ENCODE measurements around the gene MFN2. TPM values are rescaled to one million over a fixed set of nuclear protein-coding genes. Genes with fewer than 3 reads are reported as not detected.
"Not testable (repeated sequence)": the region's sequence is repeated elsewhere in the genome, so short reads cannot be mapped to it uniquely, and the experiment has no call there.

Gene MFN2
- total and polyA plus RNA-seq, 9 donors, result 27.8 to 77.0 (median 55.8) TPM

GRCh38 chr1:12003762-12004161 lies 23.5 kb downstream of the MFN2 start:
- Histone ChIP-seq H3K27me3 (no peaks in the 10 kb centered on the region), H3K4me1 (ENCODE audit: insufficient read depth) (no peaks in the 10 kb centered on the region), H3K27ac (no peak overlapping the region), H3K9me3 (no peaks in the 10 kb centered on the region), H3K4me3 (no peak overlapping the region), H3K36me3 (no peaks in the 10 kb centered on the region)
- intact Hi-C loops (cut with DNase I), result no loop called here
- DNase-seq, result no peak
- TF ChIP-seq POLR2A (IDR thresholded peaks at IDR 0.05), result no peak
- TF ChIP-seq CTCF (IDR thresholded peaks at IDR 0.05), result no peak
- no peak for TF ChIP-seq EP300 (IDR thresholded peaks at IDR 0.05)
- 80 to 84% (median 83%) methylated on average over 12 of the region's 12 CpGs for WGBS, 3 donors

- intact Hi-C loops (cut with DNase I), result no loop called here
- no peak overlapping the region for H3K27ac ChIP-seq
- no peaks in the 10 kb centered on the region for H3K9me3 ChIP-seq
- WGBS, 3 donors, result 75 to 90% (median 82%) methylated on average over 9 of the region's 9 CpGs
- no peaks in the 10 kb centered on the region for H3K36me3 ChIP-seq
- no peak for TF ChIP-seq EP300 (IDR thresholded peaks at IDR 0.05)
- no peak for TF ChIP-seq CTCF (IDR thresholded peaks at IDR 0.05)
- TF ChIP-seq POLR2A (IDR thresholded peaks at IDR 0.05), result no peak
- no peak for DNase-seq
- H3K27me3 ChIP-seq, result no peaks in the 10 kb centered on the region
- no peaks in the 10 kb centered on the region for H3K4me1 ChIP-seq (ENCODE audit: insufficient read depth)
- H3K4me3 ChIP-seq, result no peak overlapping the region
These were observed 25.4 kb downstream of the MFN2 start for GRCh38 chr1:12005488-12006166.

GRCh38 chr1:12006167-12006921 lies 26.1 kb downstream of the MFN2 start:
- Histone ChIP-seq H3K4me1 (ENCODE audit: insufficient read depth) (no peaks in the 10 kb centered on the region), H3K36me3 (no peaks in the 10 kb centered on the region), H3K9me3 (no peaks in the 10 kb centered on the region), H3K4me3 (no peak overlapping the region), H3K27ac (no peak overlapping the region), H3K27me3 (no peaks in the 10 kb centered on the region)
- TF ChIP-seq EP300 (IDR thresholded peaks at IDR 0.05) (no peak), POLR2A (IDR thresholded peaks at IDR 0.05) (no peak), CTCF (IDR thresholded peaks at IDR 0.05) (no peak)
- no peak for DNase-seq
- intact Hi-C loops (cut with DNase I), result no loop called here
- 75 to 80% (median 77%) methylated on average over 17 of the region's 17 CpGs for WGBS, 3 donors

- no peaks in the 10 kb centered on the region for H3K27me3 ChIP-seq
- H3K36me3 ChIP-seq, result no peaks in the 10 kb centered on the region
- DNase-seq, result no peak
- 90 to 91% (median 91%) methylated on average over 6 of the region's 6 CpGs for WGBS, 3 donors
- TF ChIP-seq POLR2A (IDR thresholded peaks at IDR 0.05) (no peak), EP300 (IDR thresholded peaks at IDR 0.05) (no peak), CTCF (IDR thresholded peaks at IDR 0.05) (no peak)
- no peak overlapping the region for H3K4me3 ChIP-seq
- no peak overlapping the region for H3K27ac ChIP-seq
- no peaks in the 10 kb centered on the region for H3K4me1 ChIP-seq (ENCODE audit: insufficient read depth)
- no peaks in the 10 kb centered on the region for H3K9me3 ChIP-seq
- intact Hi-C loops (cut with DNase I), result no loop called here
These were observed 27.0 kb downstream of the MFN2 start for GRCh38 chr1:12007204-12007603.

GRCh38 chr1:12008355-12008754 lies 28.1 kb downstream of the MFN2 start:
- H3K36me3 ChIP-seq; intact Hi-C loops (cut with DNase I): not testable (repeated sequence)

More at GRCh38 chr1:12008355-12008754, 28.1 kb downstream of the MFN2 start:
- not testable (repeated sequence) for H3K27ac ChIP-seq; H3K4me1 ChIP-seq (ENCODE audit: insufficient read depth); DNase-seq; H3K4me3 ChIP-seq; H3K9me3 ChIP-seq; H3K27me3 ChIP-seq
- 88 to 97% (median 90%) methylated on average over 22 to 33 of the region's 33 CpGs for WGBS, 3 donors
